ENCODE measurements around the gene SORT1.
"Not testable (repeated sequence)": the region's sequence is repeated elsewhere in the genome, so short reads cannot be mapped to it uniquely, and the experiment has no call there.

Gene SORT1

GRCh38 chr1:109294481-109294880, 103.2 kb downstream of the SORT1 start:
- DNase-seq, result no peak

DNA sequence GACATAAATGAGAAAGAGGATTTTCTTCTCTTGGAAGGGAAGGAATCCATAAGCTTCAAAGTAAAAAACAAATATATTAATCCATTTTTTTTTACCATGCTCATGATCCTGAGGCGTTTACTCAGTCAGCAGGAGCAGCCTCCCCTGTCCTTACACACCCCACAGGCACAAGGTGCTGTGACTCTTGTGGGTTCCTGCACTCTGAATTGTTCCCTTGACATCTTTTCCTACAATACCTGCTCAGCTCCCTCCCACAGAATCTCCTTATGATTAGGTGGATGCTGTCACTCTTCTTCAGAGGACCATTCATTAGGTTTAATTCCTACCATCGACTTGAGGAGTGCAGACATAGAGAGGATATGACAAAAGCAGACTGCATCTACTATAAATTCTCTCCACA, 104.7 kb downstream of the SORT1 start:
- DNase-seq, result no peak

DNA sequence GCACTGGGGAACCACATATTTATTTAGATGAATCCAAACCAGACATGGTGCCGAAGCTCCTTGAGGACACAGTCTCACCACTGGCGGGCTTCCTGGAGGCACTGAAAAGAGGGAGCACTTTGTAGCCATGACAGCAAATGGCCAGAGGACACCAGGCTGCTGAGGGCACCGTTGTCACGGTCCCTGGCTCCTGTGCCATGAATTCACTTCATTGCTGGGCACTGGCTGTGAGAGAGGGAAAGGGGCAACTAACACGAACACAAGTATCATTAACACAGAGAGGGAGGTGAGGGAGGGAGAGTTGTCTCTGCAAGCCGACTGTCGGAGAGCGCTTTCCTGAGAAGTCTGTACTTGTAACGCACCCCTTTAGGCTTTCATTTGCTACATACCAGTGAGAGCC, 105.4 kb downstream of the SORT1 start:
- no peak for DNase-seq

DNA sequence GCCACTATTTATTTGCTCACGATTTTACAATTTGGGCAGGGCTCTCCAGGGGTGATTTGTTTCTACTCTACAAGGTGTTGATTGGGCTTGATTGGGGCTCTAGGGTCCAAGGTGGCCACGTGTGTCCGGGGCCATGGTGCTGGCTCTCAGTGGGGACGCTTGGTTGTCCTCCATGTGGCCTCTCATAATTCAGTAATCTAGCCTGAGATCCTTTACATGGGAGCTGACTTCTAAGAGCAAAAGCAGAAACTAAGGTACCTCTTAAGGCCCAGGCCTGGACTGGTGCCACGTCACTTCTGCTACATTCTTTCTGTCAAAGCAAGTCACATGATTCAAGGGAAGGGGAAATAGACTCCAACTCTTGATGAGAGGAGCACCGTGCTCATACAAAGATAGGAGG, 106.7 kb downstream of the SORT1 start:
- DNase-seq, result no peak

DNA sequence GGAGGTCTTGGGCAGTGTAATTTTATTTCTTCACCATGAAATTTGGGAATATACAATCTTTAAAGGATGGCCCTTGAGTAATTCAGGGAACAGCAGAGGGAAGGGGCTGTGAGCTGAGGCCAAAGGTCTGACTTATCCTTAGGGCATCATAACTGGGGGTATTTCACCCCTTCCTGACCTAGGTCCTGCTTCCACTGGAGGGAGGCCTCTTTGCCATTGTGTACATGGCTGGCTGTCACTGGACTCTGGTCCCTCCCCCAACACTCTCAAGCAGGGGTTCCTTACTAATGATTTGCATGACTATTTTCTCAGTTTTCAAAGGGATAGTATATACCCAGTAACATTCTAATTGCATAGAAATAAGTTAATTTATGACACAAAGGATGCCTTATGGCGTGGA, 107.6 kb downstream of the SORT1 start:
- DNase-seq, result no peak

DNA sequence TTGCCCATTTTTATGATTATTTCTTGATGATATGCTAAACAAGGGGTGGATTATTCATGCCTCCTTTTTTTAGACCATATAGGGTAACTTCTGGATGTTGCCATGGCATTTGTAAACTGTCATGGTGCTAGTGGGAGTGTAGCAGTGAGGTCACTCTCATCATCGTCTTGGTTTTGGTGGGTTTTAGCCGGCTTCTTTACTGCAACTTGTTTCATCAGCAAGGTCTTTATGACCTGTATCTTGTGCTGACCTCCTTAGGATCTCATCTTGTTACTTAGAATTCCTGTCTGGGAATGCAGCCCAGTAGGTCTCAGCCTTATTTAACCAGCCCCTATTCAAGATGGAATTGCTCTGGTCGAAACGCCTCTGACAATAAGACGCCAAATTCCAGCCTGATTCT, 111.0 kb downstream of the SORT1 start:
- DNase-seq, result not testable (repeated sequence)

DNA sequence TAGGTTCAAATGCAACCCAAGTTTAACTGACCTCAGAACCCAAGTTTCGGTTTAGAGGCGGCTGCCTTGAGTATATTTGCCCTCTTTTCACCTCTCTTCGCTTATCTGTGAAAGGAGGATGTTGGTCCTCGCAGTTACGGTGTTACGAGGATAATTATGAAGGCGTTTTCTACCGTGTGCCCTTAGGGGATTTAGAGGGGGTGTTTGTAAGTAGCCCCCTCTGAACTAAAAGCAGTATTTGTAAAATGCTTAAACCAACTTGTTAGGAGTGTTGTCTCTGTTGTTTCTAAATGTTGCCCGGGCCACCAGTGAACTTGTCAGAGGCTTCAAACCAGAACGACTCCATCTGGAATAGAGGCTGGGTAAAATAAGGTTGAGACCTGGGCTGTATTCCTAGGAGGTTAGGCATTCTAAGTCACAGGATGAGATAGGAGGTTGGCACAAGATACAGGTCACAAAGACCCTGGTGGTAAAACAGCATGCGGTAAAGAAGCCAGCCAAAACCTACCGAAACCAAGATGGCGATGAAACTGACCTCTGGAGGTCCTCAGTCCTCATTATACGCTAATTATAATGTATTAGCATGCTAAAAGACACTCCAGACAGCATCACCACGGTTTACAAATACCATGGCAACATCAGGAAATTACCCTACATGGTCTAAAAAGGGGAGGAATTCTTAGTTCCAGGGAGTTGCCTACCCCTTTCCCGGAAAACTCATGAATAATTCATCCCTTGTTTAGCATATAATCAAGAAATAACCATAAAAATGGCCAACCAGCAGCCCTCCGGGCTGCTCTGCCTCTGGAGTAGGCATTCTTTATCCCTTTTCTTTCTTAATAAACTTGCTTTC, 113.7 kb downstream of the SORT1 start:
- no peak for DNase-seq

DNA sequence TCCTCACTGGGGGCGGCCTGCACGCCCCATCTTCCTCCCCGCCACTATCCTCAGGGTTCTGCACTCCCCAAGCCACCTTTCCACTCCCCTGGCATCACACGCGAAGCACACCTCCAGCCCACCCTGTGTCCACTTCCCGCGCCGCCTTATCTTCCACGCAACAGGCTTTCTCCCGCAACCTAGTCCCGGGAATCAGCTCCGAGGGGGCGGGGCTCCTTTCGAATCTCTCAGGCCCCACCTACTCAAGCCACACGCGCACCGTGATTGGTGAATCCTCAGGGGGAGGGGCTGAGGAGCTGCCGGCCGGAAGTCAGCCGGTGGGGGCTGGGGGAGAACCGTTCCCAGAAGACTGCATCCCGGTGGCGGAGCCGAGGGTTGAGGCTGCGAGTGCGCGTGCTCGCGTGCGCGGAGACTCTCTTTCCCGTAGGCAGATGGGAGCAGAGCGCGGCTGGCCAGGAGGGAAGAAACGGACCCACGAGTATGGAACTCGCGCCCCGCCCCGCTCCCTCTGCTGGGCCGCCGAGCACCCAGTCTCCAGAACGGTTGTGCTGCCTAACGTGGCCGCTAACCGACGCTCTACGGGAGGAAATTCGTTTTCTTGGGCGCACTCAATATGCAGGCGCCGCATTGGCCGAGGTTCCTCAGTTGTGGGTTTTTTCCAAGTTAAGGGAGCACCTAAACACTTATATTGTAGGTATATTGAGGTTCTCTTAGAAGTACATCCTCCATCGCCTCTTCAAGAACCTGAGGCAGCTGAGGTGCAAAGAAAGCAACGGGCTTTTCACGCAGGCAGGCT, 114.6 kb downstream of the SORT1 start, which contains the start of gene PSRC1:
PSRC1 (minus strand) TSS at position 194 of the 796 bp plus-strand sequence.
- peak; percentile 96 to 98 (median 98) for DNase-seq

GRCh38 chr1:109282497-109282951, 115.2 kb downstream of the SORT1 start:
- no peak for DNase-seq

DNA sequence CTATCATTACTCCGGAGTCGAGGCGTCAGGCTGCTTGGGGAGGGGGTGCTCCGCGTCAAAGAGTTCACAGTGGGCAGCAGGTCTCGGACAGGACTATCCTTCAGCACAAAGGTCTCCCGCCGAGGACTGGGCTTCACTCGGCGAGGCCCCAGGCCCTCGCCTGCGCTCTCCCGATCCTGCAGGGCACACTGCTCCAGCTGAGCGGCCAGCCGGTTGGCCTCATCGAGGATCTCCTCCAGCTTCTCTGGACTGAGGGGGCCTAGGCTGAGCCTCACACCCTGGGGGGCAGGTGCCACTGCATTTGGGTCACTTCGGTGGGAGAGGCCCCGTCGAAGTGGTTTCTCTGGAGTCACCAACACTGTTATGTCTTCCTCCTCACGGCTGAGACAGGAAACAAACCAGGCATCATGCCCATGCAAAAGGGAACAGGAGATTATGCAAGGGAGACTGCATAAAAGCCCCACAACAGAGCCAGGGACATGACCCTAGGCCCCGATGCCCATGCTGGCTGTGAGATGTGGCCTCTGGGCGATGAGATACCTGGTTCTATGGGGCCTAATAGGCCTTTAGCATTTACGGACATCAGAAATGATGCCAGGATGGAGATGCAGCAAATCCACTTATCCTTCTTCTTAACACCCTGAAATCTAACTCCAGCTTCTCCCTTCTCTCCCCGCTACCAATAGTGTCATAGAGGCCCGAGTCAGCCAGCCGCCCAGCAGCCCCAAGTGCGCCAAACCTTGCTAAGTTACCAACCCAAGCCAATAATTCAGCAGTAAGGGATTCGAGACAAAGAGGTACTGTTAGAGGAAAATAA, 115.8 kb downstream of the SORT1 start:
- DNase-seq, result no peak

GRCh38 chr1:109280862-109281261, 116.9 kb downstream of the SORT1 start:
- no peak for DNase-seq

DNA sequence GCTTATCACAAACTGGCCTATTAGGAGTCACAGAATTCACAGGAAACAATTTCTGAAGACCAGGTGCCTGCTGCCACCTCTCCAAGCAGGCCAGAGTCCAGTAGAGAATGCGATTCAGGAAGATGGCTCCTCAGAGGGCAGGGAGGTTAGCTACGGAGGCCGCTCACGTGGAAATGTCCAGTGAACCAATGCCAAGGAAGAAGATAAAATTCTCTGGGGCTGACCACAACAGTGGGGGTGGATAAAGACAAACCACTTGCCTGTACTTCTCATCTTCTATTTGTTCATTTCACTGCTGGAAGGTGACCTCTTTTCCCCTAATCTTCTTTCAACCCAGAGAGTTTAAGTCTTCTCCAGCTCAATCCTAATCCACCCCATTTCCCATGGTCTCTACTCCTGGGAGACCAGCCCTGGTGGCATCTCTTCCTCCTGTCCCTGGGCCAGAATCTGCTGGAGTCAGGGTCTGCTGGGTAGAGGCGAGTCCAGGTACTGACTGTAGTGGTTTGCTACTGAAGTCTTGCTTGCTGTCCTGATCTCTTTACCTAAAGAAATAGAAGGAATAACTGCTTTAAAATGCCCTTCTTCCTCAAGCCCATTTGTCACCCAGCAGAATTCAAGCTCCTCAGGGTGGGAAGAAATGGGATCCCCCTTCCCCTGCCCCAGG, 118.0 kb downstream of the SORT1 start:
- no peak for DNase-seq

- peak; percentile 67 to 81 (median 70) for DNase-seq
Observed at GRCh38 chr1:109277434-109278204, 120.1 kb downstream of the SORT1 start.

DNA sequence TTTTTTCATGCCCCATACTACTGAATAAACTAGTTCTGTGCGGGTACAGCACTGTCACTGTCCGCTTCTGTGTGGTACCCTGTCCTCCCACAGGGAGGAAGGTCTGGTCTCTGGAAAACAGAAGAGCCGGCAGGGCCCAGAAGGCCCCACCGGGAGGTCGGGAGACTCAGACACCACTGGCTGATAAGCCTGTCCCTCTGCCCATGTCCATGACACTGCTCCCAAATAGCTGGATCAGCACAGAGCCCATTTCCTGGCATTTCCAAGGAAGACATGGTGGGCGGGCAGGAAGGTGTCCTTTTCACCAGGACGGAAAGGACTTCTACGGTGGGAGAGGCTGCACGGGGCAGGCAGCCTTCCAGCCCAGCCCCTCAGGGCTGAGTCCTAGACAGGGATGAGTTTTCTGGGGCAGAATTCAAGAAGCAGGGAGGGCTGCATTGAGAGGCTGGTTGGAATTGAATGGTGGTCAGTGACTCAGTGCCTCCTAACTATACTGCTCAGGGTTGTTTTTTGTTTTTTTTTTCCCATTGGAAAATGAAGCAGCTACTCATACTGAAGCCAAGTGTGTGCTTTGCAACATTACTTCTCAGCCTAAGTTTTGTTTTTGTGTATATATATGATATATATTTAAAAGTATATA, 121.9 kb downstream of the SORT1 start:
- DNase-seq, result no peak

DNA sequence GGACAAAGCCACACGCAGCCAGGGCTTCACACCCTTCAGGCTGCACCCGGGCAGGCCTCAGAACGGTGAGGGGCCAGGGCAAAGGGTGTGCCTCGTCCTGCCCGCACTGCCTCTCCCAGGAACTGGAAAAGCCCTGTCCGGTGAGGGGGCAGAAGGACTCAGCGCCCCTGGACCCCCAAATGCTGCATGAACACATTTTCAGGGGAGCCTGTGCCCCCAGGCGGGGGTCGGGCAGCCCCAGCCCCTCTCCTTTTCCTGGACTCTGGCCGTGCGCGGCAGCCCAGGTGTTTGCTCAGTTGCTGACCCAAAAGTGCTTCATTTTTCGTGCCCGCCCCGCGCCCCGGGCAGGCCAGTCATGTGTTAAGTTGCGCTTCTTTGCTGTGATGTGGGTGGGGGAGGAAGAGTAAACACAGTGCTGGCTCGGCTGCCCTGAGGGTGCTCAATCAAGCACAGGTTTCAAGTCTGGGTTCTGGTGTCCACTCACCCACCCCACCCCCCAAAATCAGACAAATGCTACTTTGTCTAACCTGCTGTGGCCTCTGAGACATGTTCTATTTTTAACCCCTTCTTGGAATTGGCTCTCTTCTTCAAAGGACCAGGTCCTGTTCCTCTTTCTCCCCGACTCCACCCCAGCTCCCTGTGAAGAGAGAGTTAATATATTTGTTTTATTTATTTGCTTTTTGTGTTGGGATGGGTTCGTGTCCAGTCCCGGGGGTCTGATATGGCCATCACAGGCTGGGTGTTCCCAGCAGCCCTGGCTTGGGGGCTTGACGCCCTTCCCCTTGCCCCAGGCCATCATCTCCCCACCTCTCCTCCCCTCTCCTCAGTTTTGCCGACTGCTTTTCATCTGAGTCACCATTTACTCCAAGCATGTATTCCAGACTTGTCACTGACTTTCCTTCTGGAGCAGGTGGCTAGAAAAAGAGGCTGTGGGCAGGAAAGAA, 122.9 kb downstream of the SORT1 start:
- peak in 2 of 3 experiments; percentile 55 to 75 for DNase-seq

- DNase-seq, result no peak
Observed at GRCh38 chr1:109273570-109274288, 124.0 kb downstream of the SORT1 start.

- DNase-seq, result no peak
Observed at GRCh38 chr1:109272831-109273547, 124.7 kb downstream of the SORT1 start.

- DNase-seq, result no peak
Observed at GRCh38 chr1:109272021-109272799, 125.5 kb downstream of the SORT1 start.
